GM12878 (cell line): ENCODE results near the gene PTGES3L.

ENCODE experiments used
- BACH1 ChIP-seq: fragments of 450-650 bp; IDR thresholded peaks from 2 replicates; pipeline ENCODE4 v1.6.1; 2017; ENCODE audit warnings: mild to moderate bottlenecking, borderline replicate concordance
- EED ChIP-seq: sonication (generic); IDR thresholded peaks from 2 replicates; pipeline ENCODE4 v1.6.1; 2016; ENCODE audit warnings: antibody characterized with exemption, low read depth
- SIN3A ChIP-seq: IDR thresholded peaks from 2 replicates; pipeline ENCODE4 v1.6.1; 2012; ENCODE audit warnings: low read depth, low read length, improper control_type of control experiment
- SMAD1 ChIP-seq: fragments of 450-650 bp; IDR thresholded peaks from 2 replicates; pipeline ENCODE4 v1.6.1; 2018; ENCODE audit warnings: mild to moderate bottlenecking, low read depth; ENCODE audit not compliant: partially characterized antibody
- TF ChIP-seq, protein P1 (sequence below): fragments of 150-350 bp; IDR thresholded peaks from 2 replicates; pipeline ENCODE4 v1.6.1; 2016; ENCODE audit warnings: low read depth, low read length
- TF ChIP-seq, protein P2 (sequence below), 3 experiments: IDR thresholded peaks in 2 of 3; conservative IDR thresholded peaks in 1 of 3; 2 replicates each; pipeline ENCODE4 v1.5.1; 2011; ENCODE audit warnings: low read depth in 3 of 3, low read length in 3 of 3, mild to moderate bottlenecking in 3 of 3, control low read depth in 2 of 3, moderate library complexity in 2 of 3, inconsistent platforms in 1 of 3, mixed read lengths in 1 of 3; ENCODE audit not compliant: control insufficient read depth in 2 of 3, insufficient read depth in 1 of 3; ENCODE audit errors: extremely low read depth in 1 of 3

DNA sequence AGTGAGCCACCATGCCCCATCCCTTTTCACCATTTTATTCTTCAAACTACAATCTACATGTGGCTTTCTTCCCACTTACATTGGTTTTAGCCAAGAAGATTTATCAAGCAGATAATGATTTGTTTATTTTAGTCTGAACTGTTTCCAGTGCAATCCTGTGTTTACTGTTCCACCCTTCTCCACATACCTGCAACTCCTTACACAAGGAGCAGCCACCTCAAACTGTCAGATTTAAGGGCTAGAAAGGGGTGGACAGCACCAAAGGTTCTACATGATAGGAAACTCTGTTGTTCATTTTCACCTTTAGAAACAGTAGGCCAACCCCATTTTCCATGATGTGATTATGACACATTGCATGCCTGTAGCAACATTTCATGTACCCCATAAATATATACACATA lies 2.4 kb upstream of the PTGES3L start:
- TF ChIP-seq, protein P1, sequence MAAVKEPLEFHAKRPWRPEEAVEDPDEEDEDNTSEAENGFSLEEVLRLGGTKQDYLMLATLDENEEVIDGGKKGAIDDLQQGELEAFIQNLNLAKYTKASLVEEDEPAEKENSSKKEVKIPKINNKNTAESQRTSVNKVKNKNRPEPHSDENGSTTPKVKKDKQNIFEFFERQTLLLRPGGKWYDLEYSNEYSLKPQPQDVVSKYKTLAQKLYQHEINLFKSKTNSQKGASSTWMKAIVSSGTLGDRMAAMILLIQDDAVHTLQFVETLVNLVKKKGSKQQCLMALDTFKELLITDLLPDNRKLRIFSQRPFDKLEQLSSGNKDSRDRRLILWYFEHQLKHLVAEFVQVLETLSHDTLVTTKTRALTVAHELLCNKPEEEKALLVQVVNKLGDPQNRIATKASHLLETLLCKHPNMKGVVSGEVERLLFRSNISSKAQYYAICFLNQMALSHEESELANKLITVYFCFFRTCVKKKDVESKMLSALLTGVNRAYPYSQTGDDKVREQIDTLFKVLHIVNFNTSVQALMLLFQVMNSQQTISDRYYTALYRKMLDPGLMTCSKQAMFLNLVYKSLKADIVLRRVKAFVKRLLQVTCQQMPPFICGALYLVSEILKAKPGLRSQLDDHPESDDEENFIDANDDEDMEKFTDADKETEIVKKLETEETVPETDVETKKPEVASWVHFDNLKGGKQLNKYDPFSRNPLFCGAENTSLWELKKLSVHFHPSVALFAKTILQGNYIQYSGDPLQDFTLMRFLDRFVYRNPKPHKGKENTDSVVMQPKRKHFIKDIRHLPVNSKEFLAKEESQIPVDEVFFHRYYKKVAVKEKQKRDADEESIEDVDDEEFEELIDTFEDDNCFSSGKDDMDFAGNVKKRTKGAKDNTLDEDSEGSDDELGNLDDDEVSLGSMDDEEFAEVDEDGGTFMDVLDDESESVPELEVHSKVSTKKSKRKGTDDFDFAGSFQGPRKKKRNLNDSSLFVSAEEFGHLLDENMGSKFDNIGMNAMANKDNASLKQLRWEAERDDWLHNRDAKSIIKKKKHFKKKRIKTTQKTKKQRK = no peak
- TF ChIP-seq, protein P2, sequence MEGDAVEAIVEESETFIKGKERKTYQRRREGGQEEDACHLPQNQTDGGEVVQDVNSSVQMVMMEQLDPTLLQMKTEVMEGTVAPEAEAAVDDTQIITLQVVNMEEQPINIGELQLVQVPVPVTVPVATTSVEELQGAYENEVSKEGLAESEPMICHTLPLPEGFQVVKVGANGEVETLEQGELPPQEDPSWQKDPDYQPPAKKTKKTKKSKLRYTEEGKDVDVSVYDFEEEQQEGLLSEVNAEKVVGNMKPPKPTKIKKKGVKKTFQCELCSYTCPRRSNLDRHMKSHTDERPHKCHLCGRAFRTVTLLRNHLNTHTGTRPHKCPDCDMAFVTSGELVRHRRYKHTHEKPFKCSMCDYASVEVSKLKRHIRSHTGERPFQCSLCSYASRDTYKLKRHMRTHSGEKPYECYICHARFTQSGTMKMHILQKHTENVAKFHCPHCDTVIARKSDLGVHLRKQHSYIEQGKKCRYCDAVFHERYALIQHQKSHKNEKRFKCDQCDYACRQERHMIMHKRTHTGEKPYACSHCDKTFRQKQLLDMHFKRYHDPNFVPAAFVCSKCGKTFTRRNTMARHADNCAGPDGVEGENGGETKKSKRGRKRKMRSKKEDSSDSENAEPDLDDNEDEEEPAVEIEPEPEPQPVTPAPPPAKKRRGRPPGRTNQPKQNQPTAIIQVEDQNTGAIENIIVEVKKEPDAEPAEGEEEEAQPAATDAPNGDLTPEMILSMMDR (IDR thresholded peaks at IDR 0.05 in 2 of 3, conservative IDR thresholded peaks at IDR 0.05 in 1 of 3; ENCODE audit: control insufficient read depth in 2 of 3, extremely low read depth in 1 of 3, insufficient read depth in 1 of 3, low read depth in 3 of 3, low read length in 3 of 3) = no peak
- TF ChIP-seq SMAD1 = no peak
- no peak for TF ChIP-seq BACH1
- no peak for TF ChIP-seq SIN3A
- no peak for TF ChIP-seq EED
